Nephron (organoid): ENCODE measurements around the gene WNT3.
A peak's percentile ranks its signal among the peaks of the same experiment; 100 is the strongest.
"Not testable (repeated sequence)": the region's sequence is repeated elsewhere in the genome, so short reads cannot be mapped to it uniquely, and the experiment has no call there.

Experiments
- H3K27ac Mint-ChIP-seq, 3 experiments: 2 replicates each; pipeline ENCODE4 v1.8.0; 2020; ENCODE audit warnings: mixed read lengths in 3 of 3, mild to moderate bottlenecking in 2 of 3, moderate library complexity in 1 of 3
- H3K27me3 Mint-ChIP-seq: 2 replicates; pipeline ENCODE4 v1.8.0; 2021; ENCODE audit warnings: low read depth, mild to moderate bottlenecking, moderate library complexity, mixed read lengths
- H3K36me3 Mint-ChIP-seq: 2 replicates; pipeline ENCODE4 v1.8.0; 2020; ENCODE audit warnings: low read depth, mixed read lengths
- H3K4me1 Mint-ChIP-seq: 2 replicates; pipeline ENCODE4 v1.8.0; 2020; ENCODE audit warnings: mixed read lengths
- H3K4me3 Mint-ChIP-seq, 3 experiments: 2 replicates each; pipeline ENCODE4 v1.8.0; 2020; ENCODE audit warnings: mild to moderate bottlenecking in 3 of 3, mixed read lengths in 3 of 3, moderate library complexity in 2 of 3
- H3K9me3 Mint-ChIP-seq: 2 replicates; pipeline ENCODE4 v1.8.0; 2020; ENCODE audit warnings: mixed read lengths
- TF ChIP-seq, protein P1 (sequence below), 3 experiments: fragments of 200-600 bp; sonication (generic); IDR thresholded peaks; one replicate each; pipeline ENCODE4 v1.5.0; 2021; ENCODE audit warnings: antibody characterized with exemption in 3 of 3; ENCODE audit not compliant: unreplicated experiment in 3 of 3

The WNT3 gene

DNA sequence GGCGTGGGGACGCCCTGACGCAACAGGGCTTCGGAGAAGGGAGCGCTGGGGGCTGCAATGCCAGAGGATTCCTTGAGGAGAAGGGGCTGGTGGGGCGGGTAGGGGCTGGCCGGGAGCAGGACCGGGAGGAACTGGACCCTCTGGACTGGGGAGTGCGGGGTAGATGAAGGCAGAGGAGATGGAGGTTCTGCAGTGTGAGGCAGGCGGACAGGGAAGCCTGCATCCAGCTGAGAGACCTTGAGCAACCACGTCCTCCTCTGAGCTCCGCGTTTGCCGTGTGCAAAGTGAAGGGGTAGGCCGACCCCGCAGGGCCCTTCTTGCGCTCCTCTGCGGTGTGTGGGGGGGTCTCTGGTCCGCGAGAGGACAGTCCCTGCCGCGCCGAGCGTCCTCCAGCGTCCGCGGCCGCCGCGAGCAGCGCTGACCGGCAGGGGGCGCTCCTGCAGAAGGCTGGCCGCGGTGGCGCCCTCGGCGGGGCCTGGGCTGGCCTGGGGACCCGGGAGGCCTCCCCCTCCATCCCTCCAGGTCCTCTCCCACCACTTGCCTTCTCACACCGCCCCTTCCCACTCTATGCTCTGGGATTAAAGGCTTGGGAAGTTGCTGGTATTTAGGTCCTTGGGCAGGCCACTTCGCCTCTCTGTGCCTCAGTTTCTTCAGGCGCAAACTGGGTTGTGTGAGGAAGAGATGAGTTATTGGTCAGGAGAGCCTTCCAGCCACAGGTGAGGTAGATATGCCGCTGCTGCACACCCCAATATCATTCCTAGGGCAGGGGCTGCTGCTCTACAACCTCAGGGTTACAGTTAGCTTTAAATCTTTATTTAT is 23.3 kb upstream of the WNT3 start:
- no peaks in the 10 kb centered on the region for H3K36me3 Mint-ChIP-seq
- no peaks in the 10 kb centered on the region for H3K4me1 Mint-ChIP-seq
- H3K4me3 Mint-ChIP-seq = no peak overlapping the region

DNA sequence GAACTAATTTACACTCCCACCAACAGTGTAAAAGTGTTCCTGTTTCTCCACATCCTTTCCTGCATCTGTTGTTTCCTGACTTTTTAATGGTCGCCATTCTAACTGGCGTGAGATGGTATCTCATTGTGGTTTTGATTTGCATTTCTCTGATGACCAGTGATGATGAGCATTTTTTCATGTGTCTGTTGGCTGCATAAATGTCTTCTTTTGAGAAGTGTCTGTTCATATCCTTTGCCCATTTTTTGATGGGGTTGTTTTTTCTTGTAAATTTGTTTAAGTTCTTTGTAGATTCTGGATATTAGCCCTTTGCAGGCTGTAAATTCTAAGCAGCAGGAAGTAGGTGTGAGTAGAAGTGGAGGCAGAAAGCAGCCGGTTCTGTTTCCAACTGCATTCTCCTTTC is 22.1 kb upstream of the WNT3 start:
- H3K4me3 Mint-ChIP-seq, H3K4me1 Mint-ChIP-seq, H3K36me3 Mint-ChIP-seq, H3K27ac Mint-ChIP-seq: not testable (repeated sequence)
- Mint-ChIP-seq H3K9me3 (peaks cover 19% of the 10 kb centered on the region), H3K27me3 (peaks cover 59% of the 10 kb centered on the region)

More for the DNA sequence above, 23.3 kb upstream of the WNT3 start:
- H3K27me3 Mint-ChIP-seq = peaks cover 59% of the 10 kb centered on the region
- no peak overlapping the region for H3K27ac Mint-ChIP-seq
- peaks cover 19% of the 10 kb centered on the region for H3K9me3 Mint-ChIP-seq
- TF ChIP-seq, protein P1, sequence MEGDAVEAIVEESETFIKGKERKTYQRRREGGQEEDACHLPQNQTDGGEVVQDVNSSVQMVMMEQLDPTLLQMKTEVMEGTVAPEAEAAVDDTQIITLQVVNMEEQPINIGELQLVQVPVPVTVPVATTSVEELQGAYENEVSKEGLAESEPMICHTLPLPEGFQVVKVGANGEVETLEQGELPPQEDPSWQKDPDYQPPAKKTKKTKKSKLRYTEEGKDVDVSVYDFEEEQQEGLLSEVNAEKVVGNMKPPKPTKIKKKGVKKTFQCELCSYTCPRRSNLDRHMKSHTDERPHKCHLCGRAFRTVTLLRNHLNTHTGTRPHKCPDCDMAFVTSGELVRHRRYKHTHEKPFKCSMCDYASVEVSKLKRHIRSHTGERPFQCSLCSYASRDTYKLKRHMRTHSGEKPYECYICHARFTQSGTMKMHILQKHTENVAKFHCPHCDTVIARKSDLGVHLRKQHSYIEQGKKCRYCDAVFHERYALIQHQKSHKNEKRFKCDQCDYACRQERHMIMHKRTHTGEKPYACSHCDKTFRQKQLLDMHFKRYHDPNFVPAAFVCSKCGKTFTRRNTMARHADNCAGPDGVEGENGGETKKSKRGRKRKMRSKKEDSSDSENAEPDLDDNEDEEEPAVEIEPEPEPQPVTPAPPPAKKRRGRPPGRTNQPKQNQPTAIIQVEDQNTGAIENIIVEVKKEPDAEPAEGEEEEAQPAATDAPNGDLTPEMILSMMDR (IDR thresholded peaks at IDR 0.05; ENCODE audit: unreplicated experiment in 3 of 3) = peak; percentile 71 to 84 (median 80)

DNA sequence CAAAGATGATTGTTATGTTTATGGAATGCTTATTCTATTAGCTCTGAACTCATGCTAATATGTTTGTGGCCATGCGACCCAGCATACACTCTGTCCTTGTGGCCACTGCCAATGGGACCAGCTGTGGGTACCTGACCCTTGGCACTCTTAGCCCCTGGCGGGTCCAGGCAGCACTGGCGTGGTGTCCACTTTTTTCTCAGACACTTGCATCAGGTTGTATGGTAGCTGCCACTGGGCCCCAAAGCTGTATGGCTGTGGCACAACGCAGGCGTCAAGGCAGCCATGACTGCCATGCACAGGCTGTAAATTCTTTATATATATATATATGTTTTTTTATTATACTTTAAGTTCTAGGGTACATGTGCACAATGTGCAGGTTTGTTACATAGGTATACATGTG is 20.7 kb upstream of the WNT3 start:
- Mint-ChIP-seq H3K27me3 (peaks cover 54% of the 10 kb centered on the region), H3K9me3 (peaks cover 19% of the 10 kb centered on the region), H3K4me1 (no peaks in the 10 kb centered on the region), H3K4me3 (no peak overlapping the region), H3K36me3 (no peaks in the 10 kb centered on the region), H3K27ac (no peak overlapping the region)
- TF ChIP-seq, protein P1 (IDR thresholded peaks at IDR 0.05; ENCODE audit: unreplicated experiment in 3 of 3) = no peak

DNA sequence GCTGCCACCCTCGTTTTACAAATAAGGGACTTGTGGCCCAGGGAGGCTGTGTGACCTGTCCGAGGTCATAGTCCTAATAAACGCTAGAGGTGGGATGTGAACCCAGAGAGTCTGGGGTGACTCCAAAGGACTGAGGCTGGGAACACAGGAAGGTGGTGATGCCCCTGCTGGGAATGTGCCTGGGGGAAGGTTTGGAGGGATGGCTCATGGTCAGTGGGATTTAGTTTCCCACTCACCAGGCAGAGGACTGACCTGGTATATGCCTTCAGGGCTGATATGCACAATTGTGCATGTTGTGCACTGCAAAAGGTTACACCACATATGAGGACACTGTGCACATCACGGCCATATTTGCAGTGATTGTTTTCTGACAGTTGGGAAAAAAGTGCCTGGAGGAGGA is 19.0 kb upstream of the WNT3 start:
- TF ChIP-seq, protein P1 (IDR thresholded peaks at IDR 0.05; ENCODE audit: unreplicated experiment in 3 of 3) = no peak
- peaks cover 9% of the 10 kb centered on the region for H3K9me3 Mint-ChIP-seq
- no peak overlapping the region for H3K4me3 Mint-ChIP-seq
- H3K36me3 Mint-ChIP-seq = no peaks in the 10 kb centered on the region
- H3K4me1 Mint-ChIP-seq = no peaks in the 10 kb centered on the region
- no peak overlapping the region for H3K27ac Mint-ChIP-seq
- H3K27me3 Mint-ChIP-seq = peaks cover 55% of the 10 kb centered on the region

DNA sequence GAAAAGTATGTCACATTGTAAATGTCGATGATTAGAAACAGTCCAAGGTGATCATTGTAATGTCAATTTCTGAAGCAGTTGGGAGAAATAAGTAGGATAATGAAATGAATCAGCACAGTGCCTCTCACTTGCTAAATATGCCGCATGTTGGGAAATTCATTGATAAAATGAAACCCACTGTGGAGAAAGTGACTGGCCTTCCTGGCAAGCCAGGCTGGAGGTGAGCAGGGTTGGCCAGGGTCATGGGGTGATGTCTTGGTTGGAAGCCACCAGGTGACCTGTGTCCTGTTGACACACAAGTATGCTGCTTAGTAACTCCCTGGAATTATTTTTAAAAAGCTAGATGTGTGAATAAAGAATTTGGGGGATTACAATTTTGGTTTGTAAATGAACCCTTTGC is 18.0 kb upstream of the WNT3 start:
- Mint-ChIP-seq H3K36me3 (no peaks in the 10 kb centered on the region), H3K4me1 (no peaks in the 10 kb centered on the region), H3K4me3 (no peak overlapping the region), H3K27me3 (peaks cover 53% of the 10 kb centered on the region), H3K27ac (no peak overlapping the region), H3K9me3 (peaks cover 9% of the 10 kb centered on the region)
- TF ChIP-seq, protein P1 (IDR thresholded peaks at IDR 0.05; ENCODE audit: unreplicated experiment in 3 of 3) = no peak

DNA sequence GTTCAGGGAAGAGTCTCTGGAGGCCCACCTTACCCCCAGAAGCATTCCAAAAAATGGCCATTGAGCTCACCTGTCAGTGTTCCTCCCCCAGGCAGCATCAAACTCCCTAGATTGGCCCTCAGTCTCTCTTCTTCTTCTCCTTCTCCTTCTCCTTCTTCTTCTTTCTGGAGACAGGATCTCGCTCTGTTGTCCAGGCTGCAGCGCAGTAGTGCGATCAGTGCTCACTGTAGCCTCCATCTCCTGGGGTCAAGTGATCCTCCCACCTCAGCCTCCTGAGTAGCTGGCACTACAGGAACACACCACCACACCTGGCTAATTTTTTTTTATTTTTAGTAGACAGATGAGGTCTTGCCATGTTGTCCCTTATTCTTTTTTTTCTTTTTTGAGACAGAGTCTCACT is 16.4 kb upstream of the WNT3 start:
- Mint-ChIP-seq H3K27ac (no peak overlapping the region), H3K36me3 (no peaks in the 10 kb centered on the region)
- TF ChIP-seq, protein P1 (IDR thresholded peaks at IDR 0.05; ENCODE audit: unreplicated experiment in 3 of 3) = no peak

More for the DNA sequence above, 16.4 kb upstream of the WNT3 start:
- no peak overlapping the region for H3K4me3 Mint-ChIP-seq
- H3K9me3 Mint-ChIP-seq = no peaks in the 10 kb centered on the region
- peaks cover 4% of the 10 kb centered on the region for H3K4me1 Mint-ChIP-seq
- H3K27me3 Mint-ChIP-seq = peaks cover 50% of the 10 kb centered on the region
